WERI-Rb-1 (cell line): ENCODE data around the gene RBMS3.

Experiments used
- DNase-seq: peaks from one replicate; pipeline ENCODE4 v3.0.0-alpha.2; 2020
- H3K27ac ChIP-seq: fragments of 250-450 bp; sonication (Bioruptor Pico); 2 replicates; pipeline ENCODE4 v1.5.1; 2020; ENCODE audit warnings: mild to moderate bottlenecking, moderate library complexity
- H3K27me3 ChIP-seq: fragments of 250-450 bp; sonication (Bioruptor Pico); 2 replicates; pipeline ENCODE4 v1.5.1; 2021; ENCODE audit warnings: mild to moderate bottlenecking, low read depth, moderate library complexity; ENCODE audit not compliant: insufficient read depth, severe bottlenecking
- H3K36me3 ChIP-seq: fragments of 250-450 bp; sonication (Bioruptor Pico); 2 replicates; pipeline ENCODE4 v1.5.1; 2020; ENCODE audit warnings: mild to moderate bottlenecking, moderate library complexity
- H3K4me3 ChIP-seq: 2 replicates; pipeline ENCODE4 v1.5.1; 2011; ENCODE audit warnings: low read depth, mild to moderate bottlenecking, control low read depth, low read length
- H3K9me3 ChIP-seq: fragments of 250-450 bp; sonication (Bioruptor Pico); 2 replicates; pipeline ENCODE4 v1.5.1; 2021; ENCODE audit warnings: mild to moderate bottlenecking, moderate library complexity; ENCODE audit not compliant: severe bottlenecking
- TF ChIP-seq, protein P1 (sequence below): IDR thresholded peaks from 2 replicates; pipeline ENCODE4 v1.5.1; 2011; ENCODE audit warnings: low read depth, mild to moderate bottlenecking, control low read depth, inconsistent platforms, low read length

Gene RBMS3

DNA sequence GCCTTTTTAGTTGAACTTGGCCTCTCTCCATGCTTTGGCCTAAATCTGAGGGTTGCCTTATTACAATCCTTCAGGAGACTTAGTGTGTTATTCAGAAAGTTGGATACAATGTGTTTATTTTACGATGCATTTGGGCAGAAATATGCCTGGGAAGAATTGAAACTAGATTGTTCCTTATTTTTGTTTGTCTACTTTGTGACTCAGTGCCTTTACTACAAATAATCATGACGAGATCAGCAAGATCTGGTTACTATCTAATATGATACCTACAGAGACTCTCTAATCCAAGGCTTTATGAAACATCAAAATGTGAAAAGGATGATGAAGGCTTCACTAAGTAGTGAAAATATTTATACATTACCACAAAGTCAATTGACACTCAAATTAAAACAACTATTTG lies 82.2 kb downstream of the RBMS3 start:
- Histone ChIP-seq H3K9me3 (no peaks in the 10 kb centered on the region), H3K27me3 (no peaks in the 10 kb centered on the region), H3K27ac (no peak overlapping the region), H3K36me3 (no peaks in the 10 kb centered on the region), H3K4me3 (no peak overlapping the region)
- TF ChIP-seq, protein P1, sequence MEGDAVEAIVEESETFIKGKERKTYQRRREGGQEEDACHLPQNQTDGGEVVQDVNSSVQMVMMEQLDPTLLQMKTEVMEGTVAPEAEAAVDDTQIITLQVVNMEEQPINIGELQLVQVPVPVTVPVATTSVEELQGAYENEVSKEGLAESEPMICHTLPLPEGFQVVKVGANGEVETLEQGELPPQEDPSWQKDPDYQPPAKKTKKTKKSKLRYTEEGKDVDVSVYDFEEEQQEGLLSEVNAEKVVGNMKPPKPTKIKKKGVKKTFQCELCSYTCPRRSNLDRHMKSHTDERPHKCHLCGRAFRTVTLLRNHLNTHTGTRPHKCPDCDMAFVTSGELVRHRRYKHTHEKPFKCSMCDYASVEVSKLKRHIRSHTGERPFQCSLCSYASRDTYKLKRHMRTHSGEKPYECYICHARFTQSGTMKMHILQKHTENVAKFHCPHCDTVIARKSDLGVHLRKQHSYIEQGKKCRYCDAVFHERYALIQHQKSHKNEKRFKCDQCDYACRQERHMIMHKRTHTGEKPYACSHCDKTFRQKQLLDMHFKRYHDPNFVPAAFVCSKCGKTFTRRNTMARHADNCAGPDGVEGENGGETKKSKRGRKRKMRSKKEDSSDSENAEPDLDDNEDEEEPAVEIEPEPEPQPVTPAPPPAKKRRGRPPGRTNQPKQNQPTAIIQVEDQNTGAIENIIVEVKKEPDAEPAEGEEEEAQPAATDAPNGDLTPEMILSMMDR = no peak
- no peak for DNase-seq

DNA sequence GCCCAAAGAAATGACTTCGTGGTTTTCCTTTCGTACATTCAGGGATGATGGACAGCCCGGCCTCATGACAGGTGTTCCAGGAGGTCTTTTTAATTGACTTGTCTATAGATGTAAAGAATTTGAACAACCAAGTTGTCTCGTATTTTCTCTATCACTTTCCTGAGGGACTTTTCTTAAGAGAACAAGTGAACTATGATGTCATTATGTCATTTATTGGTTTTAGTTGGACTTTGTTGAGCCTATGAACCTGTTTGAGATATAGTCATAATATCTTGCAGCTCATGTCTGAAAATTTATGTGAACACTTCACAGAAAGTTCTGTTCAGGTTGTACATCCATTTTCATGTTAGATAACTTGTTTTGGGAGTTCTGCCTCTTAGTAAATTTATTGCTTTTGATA lies 89.2 kb downstream of the RBMS3 start:
- no peak for DNase-seq
- Histone ChIP-seq H3K27ac (no peak overlapping the region), H3K36me3 (no peaks in the 10 kb centered on the region), H3K27me3 (no peaks in the 10 kb centered on the region), H3K9me3 (no peaks in the 10 kb centered on the region), H3K4me3 (no peak overlapping the region)
- TF ChIP-seq, protein P1 = no peak

DNA sequence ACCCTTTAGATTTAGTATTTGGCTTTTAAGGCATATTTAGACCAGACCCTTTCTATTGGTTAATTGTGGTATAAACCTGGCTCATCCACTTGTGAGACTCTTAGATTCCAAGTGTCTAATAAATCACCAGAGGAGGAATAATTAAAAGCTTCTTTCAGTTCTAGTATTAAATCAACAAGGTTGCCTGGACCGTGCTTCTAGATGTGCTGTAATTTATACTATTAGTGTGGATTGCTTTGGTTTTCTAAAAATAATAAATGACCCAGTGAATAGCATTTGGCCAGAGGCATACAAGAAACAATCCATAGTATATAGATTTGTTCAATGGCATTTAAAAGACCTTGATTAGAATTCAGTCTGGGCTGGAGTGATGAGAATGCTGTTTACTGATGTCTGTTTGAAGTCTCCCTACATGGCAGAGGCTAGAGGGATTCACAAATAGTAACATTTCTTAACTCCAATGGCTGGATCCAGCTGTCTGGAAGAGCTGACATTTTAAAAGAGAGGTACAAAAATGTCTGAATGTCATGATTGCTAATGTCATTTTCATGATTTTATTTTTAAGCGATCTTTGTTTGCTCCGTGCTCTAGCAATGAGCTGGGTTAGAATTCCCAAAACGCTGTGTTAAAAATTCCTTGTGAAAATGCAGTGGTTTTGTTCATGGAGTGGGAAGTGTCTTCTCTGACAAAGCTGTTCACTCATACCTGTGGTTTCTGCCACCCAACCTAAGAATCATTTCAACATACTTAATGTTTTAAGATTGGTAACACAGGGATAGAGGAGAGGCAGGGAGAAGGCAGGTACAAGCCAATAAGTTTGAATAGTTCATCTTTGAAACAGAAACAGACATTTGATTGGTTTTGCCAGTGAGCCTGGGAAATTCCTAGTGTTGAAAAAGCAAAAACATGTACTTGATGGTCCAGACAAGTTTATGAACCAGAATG lies 89.9 kb downstream of the RBMS3 start:
- Histone ChIP-seq H3K27me3 (no peaks in the 10 kb centered on the region), H3K4me3 (no peak overlapping the region), H3K27ac (no peak overlapping the region), H3K9me3 (no peaks in the 10 kb centered on the region), H3K36me3 (no peaks in the 10 kb centered on the region)
- DNase-seq = no peak
- TF ChIP-seq, protein P1 = no peak

DNA sequence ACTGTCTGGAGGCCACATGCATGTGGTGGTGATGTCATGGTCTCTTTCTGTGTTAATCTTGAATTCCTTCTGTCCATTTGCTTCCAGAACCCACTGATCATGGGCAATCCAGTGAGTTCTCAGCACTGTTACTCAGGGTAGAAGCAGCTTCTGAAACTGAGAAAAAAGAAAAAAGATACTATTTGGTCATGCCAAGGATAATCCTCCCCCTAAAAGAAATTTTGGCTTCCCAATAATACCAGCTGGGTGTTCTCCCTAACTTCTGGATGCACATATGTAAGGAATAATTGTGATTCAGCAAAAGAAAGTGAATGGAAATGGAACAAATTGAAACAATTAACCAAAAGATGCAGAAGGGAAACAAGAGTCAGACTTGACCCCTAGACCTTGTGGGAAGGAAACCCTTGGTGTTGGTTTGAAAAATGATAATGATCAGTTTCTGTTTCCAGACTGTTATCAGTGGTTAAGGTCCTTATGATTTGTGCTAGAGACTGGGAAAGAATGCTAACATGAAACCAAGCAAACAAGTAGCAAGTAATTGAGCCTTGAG lies 92.3 kb downstream of the RBMS3 start:
- H3K27ac ChIP-seq = no peak overlapping the region
- H3K9me3 ChIP-seq = no peaks in the 10 kb centered on the region
- H3K36me3 ChIP-seq = no peaks in the 10 kb centered on the region
- H3K27me3 ChIP-seq = no peaks in the 10 kb centered on the region
- no peak for DNase-seq
- no peak overlapping the region for H3K4me3 ChIP-seq
- TF ChIP-seq, protein P1 = no peak

DNA sequence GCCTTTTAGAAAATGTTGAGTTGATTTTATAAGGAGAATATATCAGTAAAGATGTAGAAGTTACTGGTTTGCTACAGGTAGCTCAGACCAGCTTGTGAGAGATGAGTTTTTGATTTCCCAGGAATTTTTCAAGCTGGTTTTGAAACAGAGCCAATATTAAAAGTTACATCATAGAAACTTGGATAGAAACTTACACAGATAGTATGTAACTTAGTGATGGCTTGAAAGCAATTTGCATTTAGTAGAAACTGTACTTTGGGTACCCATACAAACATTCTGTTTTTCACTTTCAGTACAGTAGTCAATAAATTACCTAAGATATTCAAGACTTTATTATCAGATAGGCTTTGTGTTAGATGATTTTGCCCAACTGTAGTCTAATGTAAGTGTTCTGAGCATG lies 93.4 kb downstream of the RBMS3 start:
- Histone ChIP-seq H3K4me3 (no peak overlapping the region), H3K36me3 (no peaks in the 10 kb centered on the region), H3K9me3 (no peaks in the 10 kb centered on the region), H3K27ac (no peak overlapping the region), H3K27me3 (no peaks in the 10 kb centered on the region)
- TF ChIP-seq, protein P1 = no peak
- no peak for DNase-seq
